ENCODE data around the gene TUBB. TPM values are rescaled to one million over a fixed set of nuclear protein-coding genes. Genes with fewer than 3 reads are reported as not detected.

Gene TUBB
- 338 and 856 TPM in 2 replicates for total RNA-seq

DNA sequence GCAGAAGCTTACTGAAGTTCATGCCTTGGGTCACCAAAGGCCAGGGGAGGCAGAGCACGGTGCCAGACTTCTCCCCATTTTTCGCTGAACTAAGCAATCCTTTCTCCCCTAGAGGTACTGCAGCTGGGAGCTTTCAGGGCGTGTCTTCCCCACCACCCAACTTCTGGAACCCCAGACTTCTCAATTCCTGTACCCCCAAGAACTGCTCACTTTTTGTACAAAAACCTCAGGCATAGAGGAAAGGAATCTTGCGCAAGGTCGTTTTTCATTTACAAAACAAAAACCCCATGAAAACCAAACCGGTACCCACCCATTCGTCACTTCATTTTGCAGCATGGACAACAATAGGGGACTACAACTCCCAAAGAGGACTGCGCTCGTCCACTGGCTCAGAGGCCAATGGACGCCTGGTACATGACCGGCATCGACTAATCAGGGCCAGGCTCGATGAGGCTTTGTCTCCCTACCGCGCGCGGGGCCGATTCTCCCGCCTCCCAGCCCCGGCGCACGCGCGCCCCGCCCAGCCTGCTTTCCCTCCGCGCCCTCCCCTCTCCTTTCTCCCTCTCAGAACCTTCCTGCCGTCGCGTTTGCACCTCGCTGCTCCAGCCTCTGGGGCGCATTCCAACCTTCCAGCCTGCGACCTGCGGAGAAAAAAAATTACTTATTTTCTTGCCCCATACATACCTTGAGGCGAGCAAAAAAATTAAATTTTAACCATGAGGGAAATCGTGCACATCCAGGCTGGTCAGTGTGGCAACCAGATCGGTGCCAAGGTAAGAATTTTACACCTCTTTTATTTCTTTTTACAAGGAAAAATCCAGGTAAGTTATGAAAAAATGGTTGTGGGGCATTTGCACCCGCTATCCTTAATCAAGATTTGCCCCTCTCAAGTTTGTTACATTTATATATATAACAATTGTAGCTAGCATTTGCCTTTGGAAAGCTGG, at the start of gene TUBB:
Gene TUBB, plus strand, starts transcription at position 562 of the 947 bp plus-strand sequence. Its CDS starts 155 bp downstream, at position 717.

GRCh38 chr6:30672445-30673253, 47.5 kb upstream of the TUBB start, which contains the start of gene DHX16:
DHX16 (minus strand) TSS chr6:30673006; CDS start chr6:30672841, 165 bp downstream.

DNA sequence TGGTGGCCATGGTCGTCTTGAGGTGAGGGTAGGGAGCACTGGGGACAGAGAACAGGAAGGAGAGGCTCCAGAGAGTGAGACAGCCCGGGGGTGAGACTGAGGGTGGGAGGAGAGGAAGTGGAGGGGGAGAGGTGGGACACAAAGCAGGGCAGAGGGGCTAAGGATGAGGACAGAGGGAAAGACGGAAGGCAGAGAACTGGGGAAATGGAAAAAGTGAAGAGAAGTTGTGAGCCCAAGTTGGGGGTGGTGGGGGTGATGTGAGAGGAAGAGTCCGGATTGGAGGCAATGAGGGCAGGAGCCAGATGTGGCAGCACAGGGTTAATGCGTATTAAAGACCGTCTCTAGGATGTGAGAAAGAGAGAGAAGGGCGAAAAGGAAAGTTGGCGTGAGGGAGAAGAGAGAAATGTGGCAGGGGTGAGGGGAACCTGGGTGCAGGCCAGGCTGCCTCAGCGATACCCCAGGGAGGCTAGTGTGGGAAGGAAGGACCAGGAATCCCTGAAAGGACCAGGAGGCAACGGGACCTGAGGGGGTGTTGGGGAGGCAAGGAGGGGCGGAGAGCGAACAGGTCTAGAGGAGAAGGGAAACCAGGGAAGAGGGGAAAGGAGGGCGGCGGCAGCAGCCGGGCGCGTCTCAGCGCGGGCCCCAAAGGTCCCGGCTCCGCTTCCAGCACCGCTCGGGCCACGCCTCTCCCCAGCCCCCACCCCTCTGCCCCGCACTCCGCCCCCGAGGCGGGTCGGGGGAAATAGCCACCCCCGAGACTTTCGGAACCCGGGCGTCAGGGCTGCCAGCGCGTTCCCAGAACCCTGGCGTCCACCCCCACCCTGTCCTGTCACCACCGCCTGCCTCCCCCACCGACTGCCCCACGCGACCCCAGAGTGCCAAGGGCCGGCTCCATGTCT, 33.9 kb upstream of the TUBB start, which contains the start of gene PPP1R18:
Gene PPP1R18, minus strand, starts transcription at position 637 of the 899 bp plus-strand sequence. Its CDS starts 627 bp downstream, at position 10.

GRCh38 chr6:30690403-30691207, 29.5 kb upstream of the TUBB start, which contains the start of gene NRM:
NRM (minus strand) TSS chr6:30690984; CDS start chr6:30690974, 10 bp downstream.

GRCh38 chr6:30717129-30717844, 2.9 kb upstream of the TUBB start, which contains the start of gene MDC1:
MDC1 (minus strand) TSS chr6:30717281; CDS start chr6:30715175, 2,106 bp downstream.

GRCh38 chr6:30742316-30743098, 22.4 kb downstream of the TUBB start, which contains the start of gene FLOT1:
FLOT1 (minus strand) TSS chr6:30742687; CDS start chr6:30742189, 498 bp downstream.

GRCh38 chr6:30744054-30744805, 24.1 kb downstream of the TUBB start, which contains the start of gene IER3:
IER3 (minus strand) TSS chr6:30744547; CDS start chr6:30744518, 29 bp downstream.

Other genes with a start within 250 kb of the TUBB start
- 102 and 274 TPM in 2 replicates for gene HLA-E, start 230.8 kb upstream of the TUBB start, total RNA-seq
- gene GNL1, start 163.9 kb upstream of the TUBB start, total RNA-seq = 50.7 and 52.1 TPM in 2 replicates
- gene PRR3, start 163.1 kb upstream of the TUBB start, total RNA-seq = 4.4 and 5.9 TPM in 2 replicates
- 46.2 and 89.9 TPM in 2 replicates for gene ABCF1, start 148.9 kb upstream of the TUBB start, total RNA-seq
- gene PPP1R10, start 103.1 kb upstream of the TUBB start, total RNA-seq = 7.0 and 19.6 TPM in 2 replicates
- gene MRPS18B, start 102.5 kb upstream of the TUBB start, total RNA-seq = 30.4 and 53.7 TPM in 2 replicates
- gene ATAT1, start 93.5 kb upstream of the TUBB start, total RNA-seq = 2.0 and 3.6 TPM in 2 replicates
- gene C6orf136, start 73.2 kb upstream of the TUBB start, total RNA-seq = 8.8 and 22.8 TPM in 2 replicates
- gene DHX16, start 47.3 kb upstream of the TUBB start, total RNA-seq = 31.9 and 52.0 TPM in 2 replicates
- 46.8 and 48.5 TPM in 2 replicates for gene PPP1R18, start 33.7 kb upstream of the TUBB start, total RNA-seq
- gene NRM, start 29.4 kb upstream of the TUBB start, total RNA-seq = 1.7 and 2.9 TPM in 2 replicates
- 4.8 and 10.9 TPM in 2 replicates for gene MDC1, start 3.1 kb upstream of the TUBB start, total RNA-seq
- 71.3 and 146 TPM in 2 replicates for gene FLOT1, start 22.3 kb downstream of the TUBB start, total RNA-seq
- 105 and 239 TPM in 2 replicates for gene IER3, start 24.2 kb downstream of the TUBB start, total RNA-seq
- gene DDR1, start 164.2 kb downstream of the TUBB start, total RNA-seq = 12.1 and 46.8 TPM in 2 replicates
- 7.3 and 13.8 TPM in 2 replicates for gene GTF2H4, start 187.9 kb downstream of the TUBB start, total RNA-seq
- 14.4 and 16.5 TPM in 2 replicates for gene VARS2, start 193.9 kb downstream of the TUBB start, total RNA-seq
- not detected in 2 replicates for gene SFTA2, start 211.8 kb downstream of the TUBB start, total RNA-seq
- gene MUCL3, start 220.6 kb downstream of the TUBB start, total RNA-seq = not detected in 2 replicates